WTC11 (cell line): Measurements from ENCODE around the gene SRSF3. TPM values are rescaled to one million over a fixed set of nuclear protein-coding genes. Genes with fewer than 3 reads are reported as not detected.
A peak's percentile ranks its signal among the peaks of the same experiment; 100 is the strongest.
"Not testable (repeated sequence)": the region's sequence is repeated elsewhere in the genome, so short reads cannot be mapped to it uniquely, and the experiment has no call there.

Experiments
- ATAC-seq: fragments of 200-7000 bp; cut with Tn5 transposase; 2 replicates; pipeline ENCODE4 v1.10.0; 2021; ENCODE audit warnings: mild to moderate bottlenecking, moderate library complexity
- CTCF ChIA-PET: fragments of 300-600 bp; sonication (Branson Sonifier 250); formaldehyde crosslinking; loops from one replicate; lab custom pipeline; 2021; ENCODE audit warnings: antibody characterized with exemption; lab: Charles Lee
- POLR2A ChIA-PET: fragments of 350-600 bp; sonication (Branson Sonifier 250); formaldehyde crosslinking; loops from one replicate; lab custom pipeline; 2021; ENCODE audit warnings: antibody characterized with exemption; lab: Charles Lee
- DNase-seq: peaks from one replicate; pipeline ENCODE4 v3.0.0; 2021; ENCODE audit warnings: low spot score
- H3K27ac Mint-ChIP-seq: 2 replicates; pipeline ENCODE4 v1.8.0; 2021; ENCODE audit warnings: mixed read lengths
- H3K27me3 Mint-ChIP-seq: 2 replicates; pipeline ENCODE4 v1.8.0; 2021; ENCODE audit warnings: low read depth, mild to moderate bottlenecking, moderate library complexity, mixed read lengths
- H3K36me3 Mint-ChIP-seq: 2 replicates; pipeline ENCODE4 v1.8.0; 2021; ENCODE audit warnings: mixed read lengths
- H3K4me1 Mint-ChIP-seq: 2 replicates; pipeline ENCODE4 v1.8.0; 2022; ENCODE audit warnings: mixed read lengths
- H3K4me3 Mint-ChIP-seq: 2 replicates; pipeline ENCODE4 v1.8.0; 2021; ENCODE audit warnings: mild to moderate bottlenecking, moderate library complexity, mixed read lengths
- H3K9me3 Mint-ChIP-seq: 2 replicates; pipeline ENCODE4 v1.8.0; 2021; ENCODE audit warnings: mixed read lengths
- CBFB ChIP-seq: sonication (generic); formaldehyde crosslinking; IDR thresholded peaks from 2 replicates; pipeline ENCODE4 v1.8.1; 2022; ENCODE audit warnings: mild to moderate bottlenecking, low read depth, missing genetic modification reagents
- ESRRA ChIP-seq: sonication (generic); formaldehyde crosslinking; IDR thresholded peaks from 2 replicates; pipeline ENCODE4 v1.8.1; 2022; ENCODE audit warnings: mild to moderate bottlenecking, missing genetic modification reagents, borderline replicate concordance
- MXD4 ChIP-seq: fragments of 250-450 bp; sonication (Bioruptor Pico); IDR thresholded peaks from 2 replicates; pipeline ENCODE4 v1.8.0; 2021; ENCODE audit warnings: mild to moderate bottlenecking, moderate library complexity, borderline replicate concordance
- MYBL2 ChIP-seq: sonication (generic); formaldehyde crosslinking; IDR thresholded peaks from 2 replicates; pipeline ENCODE4 v1.8.1; 2023; ENCODE audit warnings: mild to moderate bottlenecking, moderate library complexity, missing genetic modification reagents
- SMAD3 ChIP-seq: sonication (generic); formaldehyde crosslinking; IDR thresholded peaks from 2 replicates; pipeline ENCODE4 v1.8.0; 2022; ENCODE audit warnings: missing genetic modification reagents, mild to moderate bottlenecking, borderline replicate concordance
- SOX15 ChIP-seq: fragments of 250-450 bp; sonication (Bioruptor Pico); IDR thresholded peaks from 2 replicates; pipeline ENCODE4 v1.9.0; 2021; ENCODE audit warnings: mild to moderate bottlenecking
- SP1 ChIP-seq: sonication (generic); formaldehyde crosslinking; conservative IDR thresholded peaks from 2 replicates; pipeline ENCODE4 v1.8.1; 2022; ENCODE audit warnings: missing genetic modification reagents
- ZNF138 ChIP-seq: sonication (generic); formaldehyde crosslinking; conservative IDR thresholded peaks from 2 replicates; pipeline ENCODE4 v1.8.1; 2022; ENCODE audit warnings: mild to moderate bottlenecking, moderate library complexity, missing genetic modification reagents
- ZNF219 ChIP-seq: sonication (generic); formaldehyde crosslinking; IDR thresholded peaks from 2 replicates; pipeline ENCODE4 v1.8.0; 2023; ENCODE audit warnings: missing genetic modification reagents, mild to moderate bottlenecking, borderline replicate concordance
- ZNF232 ChIP-seq: sonication (generic); formaldehyde crosslinking; IDR thresholded peaks from 2 replicates; pipeline ENCODE4 v1.8.0; 2022; ENCODE audit warnings: mild to moderate bottlenecking, missing genetic modification reagents
- ZNF416 ChIP-seq: fragments of 250-450 bp; sonication (Bioruptor Pico); IDR thresholded peaks from 2 replicates; pipeline ENCODE4 v1.9.0; 2021; ENCODE audit warnings: mild to moderate bottlenecking, inconsistent platforms
- ZNF671 ChIP-seq: fragments of 250-450 bp; sonication (Bioruptor Pico); IDR thresholded peaks from 2 replicates; pipeline ENCODE4 v1.8.0; 2021; ENCODE audit warnings: mild to moderate bottlenecking
- total RNA-seq: library from RNA; stranded (reverse); gene quantifications from 3 replicates; pipeline ENCODE4 v1.2.3, GENCODE V29; 2021
- TF ChIP-seq, protein P1 (sequence below): fragments of 250-450 bp; sonication (Bioruptor Pico); IDR thresholded peaks from 2 replicates; pipeline ENCODE4 v1.9.0; 2021; ENCODE audit warnings: mild to moderate bottlenecking
- TF ChIP-seq, protein P2 (sequence below): sonication (generic); formaldehyde crosslinking; IDR thresholded peaks from 2 replicates; pipeline ENCODE4 v1.8.0; 2022; ENCODE audit warnings: mild to moderate bottlenecking, missing genetic modification reagents
- TF ChIP-seq, protein P3 (sequence below): sonication (generic); formaldehyde crosslinking; IDR thresholded peaks from 2 replicates; pipeline ENCODE4 v1.8.1; 2022; ENCODE audit warnings: low read depth, missing genetic modification reagents, borderline replicate concordance
- TF ChIP-seq, protein P4 (sequence below): fragments of 250-450 bp; sonication (Bioruptor Pico); IDR thresholded peaks from 2 replicates; pipeline ENCODE4 v1.9.0; 2021; ENCODE audit warnings: mild to moderate bottlenecking, borderline replicate concordance
- TF ChIP-seq, protein P5 (sequence below): fragments of 250-450 bp; sonication (Bioruptor Pico); IDR thresholded peaks from 2 replicates; pipeline ENCODE4 v2.1.2; 2022; ENCODE audit warnings: mild to moderate bottlenecking, moderate library complexity
- TF ChIP-seq, protein P6 (sequence below): sonication (generic); formaldehyde crosslinking; IDR thresholded peaks from 2 replicates; pipeline ENCODE4 v1.8.1; 2022; ENCODE audit warnings: mild to moderate bottlenecking, moderate library complexity, missing genetic modification reagents

Gene SRSF3
- total RNA-seq, 1 experiment from 2014 or later: 554 TPM

DNA sequence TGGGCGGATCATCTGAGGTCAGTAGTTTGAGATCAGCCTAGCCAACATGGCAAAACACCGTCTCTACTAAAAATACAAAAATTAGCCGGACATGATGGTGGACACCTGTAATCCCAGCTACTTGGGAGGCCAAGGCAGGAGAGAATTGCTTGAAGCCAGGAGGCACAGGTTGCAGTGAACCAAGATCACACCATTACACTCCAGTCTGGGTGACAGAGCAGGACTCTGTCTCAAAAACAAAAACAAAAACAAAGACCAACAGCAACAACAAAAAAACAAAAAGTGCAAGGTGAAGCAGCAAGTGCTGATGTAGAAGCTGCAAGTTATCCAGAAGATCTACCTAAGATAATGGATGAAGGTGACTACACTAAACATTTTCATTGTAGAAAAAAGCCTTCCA, 17.5 kb downstream of the SRSF3 start:
- peaks cover 19% of the 10 kb centered on the region for H3K4me1 Mint-ChIP-seq
- peak overlapping the region; percentile 25 for H3K27ac Mint-ChIP-seq
- DNase-seq, H3K4me3 Mint-ChIP-seq, H3K9me3 Mint-ChIP-seq, POLR2A ChIA-PET, H3K27me3 Mint-ChIP-seq, ATAC-seq: not testable (repeated sequence)
- CTCF ChIA-PET: interaction anchor here (1.3 kb wide), 1 partner anchor 147 kb away, joined by 4 read pairs; no protein-coding TSS in a partner anchor
- H3K36me3 Mint-ChIP-seq: peaks cover 58% of the 10 kb centered on the region
- 0 out of 2 replicates have a peak, but pooled peaks have one; percentile 25 for TF ChIP-seq ZNF671 (CRISPR knock-in tag)
- TF ChIP-seq ZNF416 (CRISPR knock-in tag): peak; percentile 72; the same call in 1 of the 2 replicates
- TF ChIP-seq, all 79 proteins: peak for 2; not testable (repeated sequence) for 77

DNA sequence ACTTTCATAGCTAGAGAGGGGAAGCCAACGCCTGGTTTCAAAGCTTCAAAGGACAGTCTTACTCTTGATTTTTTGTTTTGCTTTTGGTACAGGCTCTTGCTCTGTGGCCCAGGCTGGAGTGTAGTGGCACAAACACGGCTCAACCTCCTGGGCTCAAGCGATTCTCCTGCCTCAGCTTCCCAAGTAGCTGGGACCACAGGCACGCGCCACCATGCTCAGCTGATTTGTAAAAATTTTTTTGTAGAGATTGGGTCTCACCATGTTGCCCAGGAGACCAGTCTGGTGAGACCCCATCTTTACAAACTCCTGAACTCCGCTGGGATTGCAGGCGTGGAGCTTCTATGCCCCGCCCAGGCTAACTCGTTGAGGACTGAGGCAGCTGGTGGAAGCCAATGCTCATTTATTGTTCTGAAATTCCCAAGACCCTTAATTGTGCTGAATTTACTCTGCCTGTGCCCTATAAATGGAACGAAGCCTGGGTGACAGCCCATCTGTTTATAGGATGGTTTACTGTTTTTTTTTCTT, 18.0 kb downstream of the SRSF3 start:
- DNase-seq (no peak), ATAC-seq (no peak)
- H3K4me3 Mint-ChIP-seq: no peak overlapping the region
- H3K27me3 Mint-ChIP-seq: no peaks in the 10 kb centered on the region
- ChIA-PET CTCF (interaction anchor here (1.3 kb wide), 1 partner anchor 147 kb away, joined by 4 read pairs; no protein-coding TSS in a partner anchor), POLR2A (no interaction called here)
- peaks cover 53% of the 10 kb centered on the region for H3K36me3 Mint-ChIP-seq
- H3K27ac Mint-ChIP-seq: peak overlapping the region; percentile 25; the same call in 1 of the 2 replicates
- no peaks in the 10 kb centered on the region for H3K9me3 Mint-ChIP-seq
- TF ChIP-seq, protein P1, sequence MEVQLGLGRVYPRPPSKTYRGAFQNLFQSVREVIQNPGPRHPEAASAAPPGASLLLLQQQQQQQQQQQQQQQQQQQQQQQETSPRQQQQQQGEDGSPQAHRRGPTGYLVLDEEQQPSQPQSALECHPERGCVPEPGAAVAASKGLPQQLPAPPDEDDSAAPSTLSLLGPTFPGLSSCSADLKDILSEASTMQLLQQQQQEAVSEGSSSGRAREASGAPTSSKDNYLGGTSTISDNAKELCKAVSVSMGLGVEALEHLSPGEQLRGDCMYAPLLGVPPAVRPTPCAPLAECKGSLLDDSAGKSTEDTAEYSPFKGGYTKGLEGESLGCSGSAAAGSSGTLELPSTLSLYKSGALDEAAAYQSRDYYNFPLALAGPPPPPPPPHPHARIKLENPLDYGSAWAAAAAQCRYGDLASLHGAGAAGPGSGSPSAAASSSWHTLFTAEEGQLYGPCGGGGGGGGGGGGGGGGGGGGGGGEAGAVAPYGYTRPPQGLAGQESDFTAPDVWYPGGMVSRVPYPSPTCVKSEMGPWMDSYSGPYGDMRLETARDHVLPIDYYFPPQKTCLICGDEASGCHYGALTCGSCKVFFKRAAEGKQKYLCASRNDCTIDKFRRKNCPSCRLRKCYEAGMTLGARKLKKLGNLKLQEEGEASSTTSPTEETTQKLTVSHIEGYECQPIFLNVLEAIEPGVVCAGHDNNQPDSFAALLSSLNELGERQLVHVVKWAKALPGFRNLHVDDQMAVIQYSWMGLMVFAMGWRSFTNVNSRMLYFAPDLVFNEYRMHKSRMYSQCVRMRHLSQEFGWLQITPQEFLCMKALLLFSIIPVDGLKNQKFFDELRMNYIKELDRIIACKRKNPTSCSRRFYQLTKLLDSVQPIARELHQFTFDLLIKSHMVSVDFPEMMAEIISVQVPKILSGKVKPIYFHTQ (CRISPR knock-in tag): no peak
- TF ChIP-seq, protein P2, sequence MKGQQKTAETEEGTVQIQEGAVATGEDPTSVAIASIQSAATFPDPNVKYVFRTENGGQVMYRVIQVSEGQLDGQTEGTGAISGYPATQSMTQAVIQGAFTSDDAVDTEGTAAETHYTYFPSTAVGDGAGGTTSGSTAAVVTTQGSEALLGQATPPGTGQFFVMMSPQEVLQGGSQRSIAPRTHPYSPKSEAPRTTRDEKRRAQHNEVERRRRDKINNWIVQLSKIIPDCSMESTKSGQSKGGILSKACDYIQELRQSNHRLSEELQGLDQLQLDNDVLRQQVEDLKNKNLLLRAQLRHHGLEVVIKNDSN (CRISPR knock-in tag): no peak
- TF ChIP-seq, protein P3, sequence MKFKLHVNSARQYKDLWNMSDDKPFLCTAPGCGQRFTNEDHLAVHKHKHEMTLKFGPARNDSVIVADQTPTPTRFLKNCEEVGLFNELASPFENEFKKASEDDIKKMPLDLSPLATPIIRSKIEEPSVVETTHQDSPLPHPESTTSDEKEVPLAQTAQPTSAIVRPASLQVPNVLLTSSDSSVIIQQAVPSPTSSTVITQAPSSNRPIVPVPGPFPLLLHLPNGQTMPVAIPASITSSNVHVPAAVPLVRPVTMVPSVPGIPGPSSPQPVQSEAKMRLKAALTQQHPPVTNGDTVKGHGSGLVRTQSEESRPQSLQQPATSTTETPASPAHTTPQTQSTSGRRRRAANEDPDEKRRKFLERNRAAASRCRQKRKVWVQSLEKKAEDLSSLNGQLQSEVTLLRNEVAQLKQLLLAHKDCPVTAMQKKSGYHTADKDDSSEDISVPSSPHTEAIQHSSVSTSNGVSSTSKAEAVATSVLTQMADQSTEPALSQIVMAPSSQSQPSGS (CRISPR knock-in tag): no peak
- TF ChIP-seq ZNF232 (CRISPR knock-in tag) (no peak), CBFB (CRISPR knock-in tag) (no peak), ZNF219 (CRISPR knock-in tag) (no peak), MXD4 (CRISPR knock-in tag) (no peak), MYBL2 (no peak), ESRRA (CRISPR knock-in tag) (no peak), SOX15 (CRISPR knock-in tag) (no peak), ZNF138 (CRISPR knock-in tag) (no peak), SMAD3 (CRISPR knock-in tag) (no peak), SP1 (CRISPR knock-in tag) (no peak)
- TF ChIP-seq, protein P4, sequence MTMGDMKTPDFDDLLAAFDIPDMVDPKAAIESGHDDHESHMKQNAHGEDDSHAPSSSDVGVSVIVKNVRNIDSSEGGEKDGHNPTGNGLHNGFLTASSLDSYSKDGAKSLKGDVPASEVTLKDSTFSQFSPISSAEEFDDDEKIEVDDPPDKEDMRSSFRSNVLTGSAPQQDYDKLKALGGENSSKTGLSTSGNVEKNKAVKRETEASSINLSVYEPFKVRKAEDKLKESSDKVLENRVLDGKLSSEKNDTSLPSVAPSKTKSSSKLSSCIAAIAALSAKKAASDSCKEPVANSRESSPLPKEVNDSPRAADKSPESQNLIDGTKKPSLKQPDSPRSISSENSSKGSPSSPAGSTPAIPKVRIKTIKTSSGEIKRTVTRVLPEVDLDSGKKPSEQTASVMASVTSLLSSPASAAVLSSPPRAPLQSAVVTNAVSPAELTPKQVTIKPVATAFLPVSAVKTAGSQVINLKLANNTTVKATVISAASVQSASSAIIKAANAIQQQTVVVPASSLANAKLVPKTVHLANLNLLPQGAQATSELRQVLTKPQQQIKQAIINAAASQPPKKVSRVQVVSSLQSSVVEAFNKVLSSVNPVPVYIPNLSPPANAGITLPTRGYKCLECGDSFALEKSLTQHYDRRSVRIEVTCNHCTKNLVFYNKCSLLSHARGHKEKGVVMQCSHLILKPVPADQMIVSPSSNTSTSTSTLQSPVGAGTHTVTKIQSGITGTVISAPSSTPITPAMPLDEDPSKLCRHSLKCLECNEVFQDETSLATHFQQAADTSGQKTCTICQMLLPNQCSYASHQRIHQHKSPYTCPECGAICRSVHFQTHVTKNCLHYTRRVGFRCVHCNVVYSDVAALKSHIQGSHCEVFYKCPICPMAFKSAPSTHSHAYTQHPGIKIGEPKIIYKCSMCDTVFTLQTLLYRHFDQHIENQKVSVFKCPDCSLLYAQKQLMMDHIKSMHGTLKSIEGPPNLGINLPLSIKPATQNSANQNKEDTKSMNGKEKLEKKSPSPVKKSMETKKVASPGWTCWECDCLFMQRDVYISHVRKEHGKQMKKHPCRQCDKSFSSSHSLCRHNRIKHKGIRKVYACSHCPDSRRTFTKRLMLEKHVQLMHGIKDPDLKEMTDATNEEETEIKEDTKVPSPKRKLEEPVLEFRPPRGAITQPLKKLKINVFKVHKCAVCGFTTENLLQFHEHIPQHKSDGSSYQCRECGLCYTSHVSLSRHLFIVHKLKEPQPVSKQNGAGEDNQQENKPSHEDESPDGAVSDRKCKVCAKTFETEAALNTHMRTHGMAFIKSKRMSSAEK (CRISPR knock-in tag): no peak
- TF ChIP-seq, protein P5, sequence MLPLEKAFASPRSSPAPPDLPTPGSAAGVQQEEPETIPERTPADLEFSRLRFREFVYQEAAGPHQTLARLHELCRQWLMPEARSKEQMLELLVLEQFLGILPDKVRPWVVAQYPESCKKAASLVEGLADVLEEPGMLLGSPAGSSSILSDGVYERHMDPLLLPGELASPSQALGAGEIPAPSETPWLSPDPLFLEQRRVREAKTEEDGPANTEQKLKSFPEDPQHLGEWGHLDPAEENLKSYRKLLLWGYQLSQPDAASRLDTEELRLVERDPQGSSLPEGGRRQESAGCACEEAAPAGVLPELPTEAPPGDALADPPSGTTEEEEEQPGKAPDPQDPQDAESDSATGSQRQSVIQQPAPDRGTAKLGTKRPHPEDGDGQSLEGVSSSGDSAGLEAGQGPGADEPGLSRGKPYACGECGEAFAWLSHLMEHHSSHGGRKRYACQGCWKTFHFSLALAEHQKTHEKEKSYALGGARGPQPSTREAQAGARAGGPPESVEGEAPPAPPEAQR (CRISPR knock-in tag): no peak
- TF ChIP-seq, protein P6, sequence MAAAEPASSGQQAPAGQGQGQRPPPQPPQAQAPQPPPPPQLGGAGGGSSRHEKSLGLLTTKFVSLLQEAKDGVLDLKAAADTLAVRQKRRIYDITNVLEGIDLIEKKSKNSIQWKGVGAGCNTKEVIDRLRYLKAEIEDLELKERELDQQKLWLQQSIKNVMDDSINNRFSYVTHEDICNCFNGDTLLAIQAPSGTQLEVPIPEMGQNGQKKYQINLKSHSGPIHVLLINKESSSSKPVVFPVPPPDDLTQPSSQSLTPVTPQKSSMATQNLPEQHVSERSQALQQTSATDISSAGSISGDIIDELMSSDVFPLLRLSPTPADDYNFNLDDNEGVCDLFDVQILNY (CRISPR knock-in tag): no peak
- peaks cover 18% of the 10 kb centered on the region for H3K4me1 Mint-ChIP-seq
